AG09309 (cell line): ENCODE data around the gene KCMF1.

Experiments used
- DNase-seq: peaks from one replicate; pipeline ENCODE4 v3.0.0-alpha.2; 2010; ENCODE audit warnings: low read depth
- H3K4me3 ChIP-seq: 2 replicates; pipeline ENCODE4 v1.5.1; 2011; ENCODE audit warnings: mild to moderate bottlenecking, low read depth, low read length, moderate library complexity; ENCODE audit not compliant: control insufficient read depth
- TF ChIP-seq, protein P1 (sequence below): IDR thresholded peaks from 2 replicates; pipeline ENCODE4 v1.5.1; 2011; ENCODE audit warnings: mild to moderate bottlenecking, low read depth, low read length, inconsistent platforms; ENCODE audit not compliant: insufficient read depth, control insufficient read depth; ENCODE audit errors: missing control alignments

KCMF1 gene

DNA sequence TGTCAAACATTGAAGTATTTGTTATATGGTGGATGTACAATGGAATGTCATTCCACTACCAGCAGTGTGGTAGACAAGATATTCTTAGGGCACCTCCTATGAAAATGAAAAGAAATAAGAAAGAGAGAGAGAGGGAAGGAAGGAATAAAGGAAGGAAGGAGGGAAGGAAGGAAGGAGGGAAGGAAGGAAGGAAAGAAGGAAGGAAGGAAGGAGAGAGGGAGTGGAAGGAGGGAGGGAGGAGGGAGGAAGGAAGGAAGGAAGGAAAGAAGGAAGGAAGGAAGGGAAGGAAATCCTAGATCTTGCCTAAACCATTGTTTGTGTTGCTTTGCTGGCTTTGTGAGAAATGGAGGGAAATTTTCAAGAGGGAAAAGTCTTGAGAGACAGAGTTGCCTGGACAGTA, 112.1 kb downstream of the KCMF1 start:
- H3K4me3 ChIP-seq: no peak overlapping the region
- TF ChIP-seq, protein P1, sequence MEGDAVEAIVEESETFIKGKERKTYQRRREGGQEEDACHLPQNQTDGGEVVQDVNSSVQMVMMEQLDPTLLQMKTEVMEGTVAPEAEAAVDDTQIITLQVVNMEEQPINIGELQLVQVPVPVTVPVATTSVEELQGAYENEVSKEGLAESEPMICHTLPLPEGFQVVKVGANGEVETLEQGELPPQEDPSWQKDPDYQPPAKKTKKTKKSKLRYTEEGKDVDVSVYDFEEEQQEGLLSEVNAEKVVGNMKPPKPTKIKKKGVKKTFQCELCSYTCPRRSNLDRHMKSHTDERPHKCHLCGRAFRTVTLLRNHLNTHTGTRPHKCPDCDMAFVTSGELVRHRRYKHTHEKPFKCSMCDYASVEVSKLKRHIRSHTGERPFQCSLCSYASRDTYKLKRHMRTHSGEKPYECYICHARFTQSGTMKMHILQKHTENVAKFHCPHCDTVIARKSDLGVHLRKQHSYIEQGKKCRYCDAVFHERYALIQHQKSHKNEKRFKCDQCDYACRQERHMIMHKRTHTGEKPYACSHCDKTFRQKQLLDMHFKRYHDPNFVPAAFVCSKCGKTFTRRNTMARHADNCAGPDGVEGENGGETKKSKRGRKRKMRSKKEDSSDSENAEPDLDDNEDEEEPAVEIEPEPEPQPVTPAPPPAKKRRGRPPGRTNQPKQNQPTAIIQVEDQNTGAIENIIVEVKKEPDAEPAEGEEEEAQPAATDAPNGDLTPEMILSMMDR: no peak
- no peak for DNase-seq

DNA sequence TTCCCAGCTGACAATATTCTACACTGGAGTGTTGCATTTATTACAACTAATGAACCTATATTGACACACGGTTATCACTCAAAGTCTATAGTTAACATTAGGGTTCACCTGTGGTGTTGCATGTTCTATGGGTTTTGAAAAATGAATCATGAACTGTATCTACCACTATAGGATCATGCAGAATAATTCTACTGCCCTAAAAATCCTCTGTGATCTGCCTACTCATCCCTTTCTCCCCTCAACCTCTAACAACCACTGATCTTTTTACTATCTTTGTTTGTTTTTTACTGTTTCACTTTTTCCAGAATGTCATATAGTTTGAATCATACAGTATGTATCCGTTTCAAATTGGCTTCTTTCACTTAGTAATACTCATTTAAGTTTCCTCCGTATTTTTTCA, 114.6 kb downstream of the KCMF1 start:
- DNase-seq: no peak
- TF ChIP-seq, protein P1: no peak
- H3K4me3 ChIP-seq: no peak overlapping the region

DNA sequence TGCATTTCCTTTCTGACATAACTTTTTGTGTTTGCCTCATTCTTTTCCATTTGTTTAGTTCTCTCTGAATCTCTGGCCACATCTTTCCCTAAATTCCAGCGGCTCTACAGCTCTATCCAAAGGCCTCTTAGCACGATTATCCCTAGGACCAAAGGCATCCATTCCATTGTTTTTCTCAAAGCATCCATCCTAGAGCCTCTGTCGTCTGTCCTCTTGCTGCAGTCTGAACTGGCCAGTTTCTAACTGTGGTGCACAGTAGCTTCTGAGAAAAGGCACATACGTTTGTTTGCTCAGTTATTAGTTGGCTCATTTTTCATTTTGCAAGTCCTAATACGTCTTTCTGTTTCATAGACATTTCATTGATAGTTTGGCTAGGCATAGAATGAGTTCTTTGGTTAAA, 116.6 kb downstream of the KCMF1 start:
- no peak for DNase-seq
- TF ChIP-seq, protein P1: no peak
- H3K4me3 ChIP-seq: no peak overlapping the region

GRCh38 chr2:85088921-85089320, 118.0 kb downstream of the KCMF1 start:
- TF ChIP-seq, protein P1: no peak
- no peak for DNase-seq
- no peak overlapping the region for H3K4me3 ChIP-seq

DNA sequence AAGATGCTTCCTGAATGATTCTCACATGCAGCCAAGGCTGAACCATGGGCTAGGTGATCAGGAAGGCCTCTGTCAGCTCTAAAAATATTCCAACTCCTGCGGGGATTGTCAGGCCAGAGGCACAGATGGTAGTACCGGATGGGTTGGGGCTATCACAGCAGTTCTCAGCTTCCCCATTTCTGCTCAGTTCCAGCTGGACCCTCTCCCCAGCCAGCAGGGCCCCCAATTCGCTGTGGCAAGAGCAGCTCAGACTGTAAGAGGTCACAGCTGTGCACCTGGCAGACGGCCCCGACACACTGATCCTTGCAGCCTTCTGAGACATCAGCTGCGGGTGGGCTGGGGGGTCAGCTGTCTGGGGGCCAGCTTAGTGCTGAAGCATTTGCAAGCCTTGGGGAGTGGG, 118.6 kb downstream of the KCMF1 start:
- no peak for DNase-seq
- TF ChIP-seq, protein P1: no peak
- no peak overlapping the region for H3K4me3 ChIP-seq

DNA sequence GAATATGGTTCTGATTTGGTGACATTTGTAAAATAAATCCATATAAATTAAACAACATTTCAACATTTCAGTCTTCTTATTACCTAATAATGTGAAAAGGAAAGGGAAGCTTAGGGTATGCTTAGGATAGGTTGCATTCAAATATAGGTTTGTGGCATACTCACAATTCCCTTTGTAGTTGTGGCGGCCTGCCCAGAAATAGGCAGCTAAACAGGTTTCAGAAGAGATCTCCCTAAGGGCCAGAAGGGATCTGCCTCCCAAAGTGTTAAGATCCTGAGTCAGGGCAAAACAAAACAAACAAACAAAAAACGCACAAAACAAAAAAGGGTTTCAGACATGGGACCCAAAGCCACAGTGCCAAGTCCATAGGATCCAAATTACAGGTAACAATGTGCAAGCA, 120.9 kb downstream of the KCMF1 start:
- TF ChIP-seq, protein P1: no peak
- no peak overlapping the region for H3K4me3 ChIP-seq
- no peak for DNase-seq

GRCh38 chr2:85095094-85095493, 124.1 kb downstream of the KCMF1 start:
- no peak for DNase-seq
- no peak overlapping the region for H3K4me3 ChIP-seq
- TF ChIP-seq, protein P1: no peak
